ENCODE results near the gene TMEM89. TPM values are rescaled to one million over a fixed set of nuclear protein-coding genes. Genes with fewer than 3 reads are reported as not detected.
A peak's percentile ranks its signal among the peaks of the same experiment; 100 is the strongest.

Gene TMEM89
- total RNA-seq, 2 donors from 2014 or later: not detected

GRCh38 chr3:48619541-48620524, 1.7 kb downstream of the TMEM89 start:
- Mint-ChIP-seq H3K9me3 (peaks cover 3 to 5% of the 10 kb centered on the region in 2 donors), H3K4me3 (no peak overlapping the region), H3K36me3 (ENCODE audit: insufficient read depth in 2 of 2) (peaks cover 7 to 28% of the 10 kb centered on the region in 2 donors), H3K27ac (no peak overlapping the region), H3K27me3 (ENCODE audit: low read depth) (no peaks in the 10 kb centered on the region), H3K4me1 (ENCODE audit: low read depth) (peaks cover 18% of the 10 kb centered on the region)
- no peak for DNase-seq
- peak in 1 of 2 donors; percentile 11 for ATAC-seq (replicated peaks in 1 of 2)

DNA sequence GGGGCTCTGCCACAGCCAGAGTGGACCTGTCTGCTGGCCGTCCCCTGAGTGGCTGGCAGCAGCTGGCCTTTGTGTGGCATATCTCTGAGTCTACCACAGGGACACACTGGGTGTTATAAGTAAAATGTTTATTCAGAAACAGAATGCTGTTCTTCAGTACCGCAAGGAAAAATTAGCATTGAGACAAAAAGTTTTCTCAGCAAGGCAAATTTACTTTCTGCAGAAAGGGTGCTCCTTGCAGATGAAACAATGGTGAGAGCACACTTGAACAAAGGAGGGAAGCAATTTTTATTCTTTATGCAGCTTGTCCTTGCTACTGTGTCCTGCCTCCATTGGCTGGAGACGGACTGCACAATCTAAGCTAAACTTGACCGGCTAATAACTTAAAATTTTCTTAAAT, 4.0 kb downstream of the TMEM89 start:
- peaks cover 12 to 33% of the 10 kb centered on the region in 2 donors for H3K36me3 Mint-ChIP-seq (ENCODE audit: insufficient read depth in 2 of 2)

DNA sequence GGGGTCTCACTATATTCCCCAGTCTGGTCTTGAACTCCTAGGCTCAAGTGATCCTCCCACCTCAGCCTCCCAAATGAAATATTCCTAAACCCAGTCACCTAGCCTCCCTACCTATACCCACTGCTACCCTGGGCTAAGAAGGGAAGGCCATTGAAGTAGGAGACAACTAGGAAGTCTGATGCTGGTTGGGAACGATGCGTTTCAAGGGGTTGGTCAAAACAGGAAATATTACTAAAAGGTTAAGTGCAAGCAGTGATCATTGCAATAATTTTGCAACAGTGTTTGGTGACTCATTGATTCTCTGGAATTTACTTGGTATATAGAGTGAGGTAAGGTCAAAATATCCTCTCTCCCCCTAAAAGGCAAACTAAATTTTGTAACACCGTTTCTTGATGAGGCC, 7.5 kb downstream of the TMEM89 start:
- Mint-ChIP-seq H3K4me3 (peak overlapping the region; percentile 60 to 80), H3K4me1 (ENCODE audit: low read depth) (peaks cover 37% of the 10 kb centered on the region), H3K27ac (peak overlapping the region; percentile 98), H3K36me3 (ENCODE audit: insufficient read depth in 2 of 2) (peaks cover 15 to 27% of the 10 kb centered on the region in 2 donors), H3K9me3 (peaks cover 3 to 5% of the 10 kb centered on the region in 2 donors), H3K27me3 (ENCODE audit: low read depth) (no peaks in the 10 kb centered on the region)
- DNase-seq: peak; percentile 47 to 54
- peak; percentile 67 to 71 for ATAC-seq (replicated peaks in 1 of 2)

More for the DNA sequence above, 4.0 kb downstream of the TMEM89 start:
- ATAC-seq (replicated peaks in 1 of 2): no peak
- Mint-ChIP-seq H3K27ac (no peak overlapping the region), H3K4me1 (ENCODE audit: low read depth) (peaks cover 28% of the 10 kb centered on the region), H3K27me3 (ENCODE audit: low read depth) (no peaks in the 10 kb centered on the region), H3K9me3 (peaks cover 3 to 6% of the 10 kb centered on the region in 2 donors), H3K4me3 (no peak overlapping the region)
- no peak for DNase-seq

GRCh38 chr3:48612309-48612708, 9.3 kb downstream of the TMEM89 start:
- no peak overlapping the region for H3K4me3 Mint-ChIP-seq
- no peaks in the 10 kb centered on the region for H3K27me3 Mint-ChIP-seq (ENCODE audit: low read depth)
- peak overlapping the region; percentile 54 for H3K27ac Mint-ChIP-seq
- peaks cover 50% of the 10 kb centered on the region for H3K4me1 Mint-ChIP-seq (ENCODE audit: low read depth)
- DNase-seq (no peak), ATAC-seq (replicated peaks in 1 of 2) (no peak)
- peaks cover 15 to 27% of the 10 kb centered on the region in 2 donors for H3K36me3 Mint-ChIP-seq (ENCODE audit: insufficient read depth in 2 of 2)
- peaks cover 2 to 3% of the 10 kb centered on the region in 2 donors for H3K9me3 Mint-ChIP-seq

DNA sequence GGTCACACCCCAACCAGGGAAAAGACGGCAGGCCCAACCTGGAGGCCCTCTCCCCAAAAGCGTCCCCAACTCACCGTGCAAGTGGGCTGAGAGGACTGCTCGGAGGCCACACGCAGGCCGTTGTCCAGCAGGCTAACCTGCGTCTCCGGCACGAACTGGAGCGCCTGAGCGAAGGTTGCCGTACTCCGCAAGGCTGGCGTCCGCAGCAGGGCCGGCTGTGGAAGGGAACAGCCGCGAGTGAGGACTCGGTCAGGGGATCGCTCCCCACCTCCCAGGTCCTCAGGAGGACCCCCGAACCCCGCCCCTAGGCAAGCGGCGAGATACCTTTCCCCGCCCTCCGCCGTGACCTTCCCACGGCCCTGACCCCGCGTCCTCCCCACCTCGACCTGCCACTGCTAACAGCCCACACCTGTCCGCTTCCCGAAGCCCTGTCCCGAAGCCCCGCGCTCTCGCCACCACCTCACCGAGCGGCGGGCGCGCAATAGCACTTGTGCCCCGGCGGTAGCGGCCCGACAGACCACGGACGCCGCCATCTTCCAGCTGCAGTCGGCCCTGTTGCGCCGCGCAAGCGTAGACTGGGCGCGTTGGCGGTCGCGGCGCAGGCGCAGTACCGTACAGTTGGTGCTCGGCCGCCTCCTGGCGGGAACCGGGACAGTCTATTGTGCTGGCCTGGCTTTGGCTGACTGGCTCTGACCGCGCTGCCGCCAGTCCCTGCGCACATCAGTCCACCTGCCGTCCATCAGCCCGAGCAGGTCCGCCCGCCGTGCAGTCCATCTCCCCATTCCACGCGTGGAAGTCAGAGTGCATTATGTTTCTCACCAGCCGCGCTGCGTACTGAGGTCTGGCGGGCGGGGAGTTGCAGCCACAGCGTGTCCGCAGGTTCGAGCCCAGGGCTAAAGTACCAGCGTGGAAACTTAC, 12.2 kb downstream of the TMEM89 start, which contains the start of gene UQCRC1:
Gene UQCRC1 (minus strand): TSS at position 559 of the 918 bp plus-strand sequence. CDS start 26 bp downstream, at position 533.
- Mint-ChIP-seq H3K4me1 (ENCODE audit: low read depth) (peaks cover 42% of the 10 kb centered on the region), H3K9me3 (peaks cover 0 to 2% of the 10 kb centered on the region in 2 donors), H3K27ac (peak within 1 kb of the TSS; percentile 97), H3K27me3 (ENCODE audit: low read depth) (no peaks in the 10 kb centered on the region), H3K36me3 (ENCODE audit: insufficient read depth in 2 of 2) (peaks cover 13 to 18% of the 10 kb centered on the region in 2 donors), H3K4me3 (peak within 1 kb of the TSS; percentile 96 to 98)
- ATAC-seq (replicated peaks in 1 of 2) (peak; percentile 92 to 94), DNase-seq (peak; percentile 94 to 95)

DNA sequence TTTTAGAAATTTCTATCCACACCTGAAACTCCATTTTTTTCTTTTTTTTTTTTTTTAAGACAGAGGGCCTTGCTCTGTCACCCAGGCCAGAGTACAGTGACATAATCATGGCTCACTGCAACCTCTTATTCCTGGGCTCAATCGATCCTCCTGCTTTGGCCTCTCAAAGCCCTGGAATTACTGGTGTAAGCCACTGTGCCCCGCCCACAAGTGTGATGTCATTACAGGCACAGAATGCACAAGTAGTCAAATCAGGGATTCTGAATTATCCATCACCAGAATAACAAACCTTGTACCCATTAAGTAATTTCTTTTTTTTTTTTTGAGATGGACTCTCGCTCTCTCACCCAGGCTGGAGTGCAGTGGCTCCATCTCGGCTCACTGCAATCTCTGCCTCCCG, 14.1 kb downstream of the TMEM89 start:
- H3K4me1 Mint-ChIP-seq (ENCODE audit: low read depth): peaks cover 27% of the 10 kb centered on the region
- peak; percentile 21 for DNase-seq
- H3K36me3 Mint-ChIP-seq (ENCODE audit: insufficient read depth in 2 of 2): peaks cover 11 to 19% of the 10 kb centered on the region in 2 donors

DNA sequence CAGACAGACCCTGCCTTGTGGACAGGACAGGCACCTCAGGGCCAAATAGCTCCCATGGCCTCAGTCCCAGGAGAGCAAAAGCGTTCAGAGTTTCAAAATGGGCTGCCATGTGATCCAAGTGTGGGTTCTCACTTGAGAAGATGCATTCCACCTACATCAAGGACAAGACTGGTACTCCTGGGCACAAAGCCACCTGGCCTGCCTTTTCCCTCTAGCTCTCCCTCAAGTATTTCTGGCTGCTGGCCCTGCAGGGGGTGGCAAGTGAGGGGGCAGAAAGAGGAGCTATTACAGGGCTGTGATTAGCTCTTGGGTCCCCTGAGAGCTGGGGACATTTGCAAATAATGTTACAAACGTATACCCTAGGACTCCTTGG, 20.0 kb downstream of the TMEM89 start:
- peaks cover 6 to 16% of the 10 kb centered on the region in 2 donors for H3K36me3 Mint-ChIP-seq (ENCODE audit: insufficient read depth in 2 of 2)
- peaks cover 5% of the 10 kb centered on the region for H3K4me1 Mint-ChIP-seq (ENCODE audit: low read depth)
- H3K9me3 Mint-ChIP-seq: no peaks in the 10 kb centered on the region
- no peak for DNase-seq
- no peak overlapping the region for H3K27ac Mint-ChIP-seq
- no peaks in the 10 kb centered on the region for H3K27me3 Mint-ChIP-seq (ENCODE audit: low read depth)
- ATAC-seq (replicated peaks in 1 of 2): no peak
- H3K4me3 Mint-ChIP-seq: no peak overlapping the region

More for the DNA sequence above, 14.1 kb downstream of the TMEM89 start:
- H3K4me3 Mint-ChIP-seq: peak overlapping the region in 1 of 2 donors; percentile 22
- ATAC-seq (replicated peaks in 1 of 2): no peak
- peak overlapping the region; percentile 54 for H3K27ac Mint-ChIP-seq
- H3K27me3 Mint-ChIP-seq (ENCODE audit: low read depth): no peaks in the 10 kb centered on the region
- H3K9me3 Mint-ChIP-seq: no peaks in the 10 kb centered on the region

- no peak overlapping the region for H3K27ac Mint-ChIP-seq
- no peak overlapping the region for H3K4me3 Mint-ChIP-seq
- H3K4me1 Mint-ChIP-seq (ENCODE audit: low read depth): peaks cover 5% of the 10 kb centered on the region
- no peaks in the 10 kb centered on the region for H3K9me3 Mint-ChIP-seq
- peaks cover 4% of the 10 kb centered on the region for H3K27me3 Mint-ChIP-seq (ENCODE audit: low read depth)
- DNase-seq (no peak), ATAC-seq (replicated peaks in 1 of 2) (no peak)
- peaks cover 6 to 14% of the 10 kb centered on the region in 2 donors for H3K36me3 Mint-ChIP-seq (ENCODE audit: insufficient read depth in 2 of 2)
Measured at GRCh38 chr3:48600711-48601621, 20.6 kb downstream of the TMEM89 start.

GRCh38 chr3:48599509-48600285, 21.9 kb downstream of the TMEM89 start:
- Mint-ChIP-seq H3K36me3 (ENCODE audit: insufficient read depth in 2 of 2) (peaks cover 6 to 13% of the 10 kb centered on the region in 2 donors), H3K27me3 (ENCODE audit: low read depth) (peaks cover 6% of the 10 kb centered on the region), H3K4me3 (no peak overlapping the region), H3K9me3 (no peaks in the 10 kb centered on the region), H3K4me1 (ENCODE audit: low read depth) (peaks cover 4% of the 10 kb centered on the region), H3K27ac (no peak overlapping the region)
- no peak for DNase-seq
- ATAC-seq (replicated peaks in 1 of 2): no peak

DNA sequence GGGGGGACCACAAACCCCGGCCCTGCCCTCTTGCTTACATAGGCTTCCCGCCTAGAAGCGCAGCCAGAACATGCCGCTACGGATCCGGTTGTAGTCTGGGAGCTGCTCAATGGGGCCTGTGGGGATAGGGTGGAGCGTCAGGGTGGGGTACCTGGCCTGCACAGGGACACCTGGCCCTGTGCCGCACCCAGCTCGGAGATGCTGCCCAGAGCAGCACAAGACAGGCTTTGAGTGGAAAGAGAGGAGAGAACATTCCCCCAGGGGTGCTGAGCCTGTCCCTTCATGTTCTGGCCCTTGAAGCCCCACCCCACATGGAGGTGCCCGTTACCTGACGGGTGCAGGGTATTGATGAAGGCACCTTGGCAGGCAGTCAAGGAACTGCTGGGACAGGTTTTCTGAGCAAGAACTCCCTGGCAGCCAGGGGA, 22.5 kb downstream of the TMEM89 start:
- DNase-seq (no peak), ATAC-seq (replicated peaks in 1 of 2) (no peak)
- H3K36me3 Mint-ChIP-seq (ENCODE audit: insufficient read depth in 2 of 2): peaks cover 6 to 13% of the 10 kb centered on the region in 2 donors
- H3K9me3 Mint-ChIP-seq: no peaks in the 10 kb centered on the region
- no peak overlapping the region for H3K27ac Mint-ChIP-seq
- no peaks in the 10 kb centered on the region for H3K4me1 Mint-ChIP-seq (ENCODE audit: low read depth)
- no peak overlapping the region for H3K4me3 Mint-ChIP-seq
- peaks cover 12% of the 10 kb centered on the region for H3K27me3 Mint-ChIP-seq (ENCODE audit: low read depth)

DNA sequence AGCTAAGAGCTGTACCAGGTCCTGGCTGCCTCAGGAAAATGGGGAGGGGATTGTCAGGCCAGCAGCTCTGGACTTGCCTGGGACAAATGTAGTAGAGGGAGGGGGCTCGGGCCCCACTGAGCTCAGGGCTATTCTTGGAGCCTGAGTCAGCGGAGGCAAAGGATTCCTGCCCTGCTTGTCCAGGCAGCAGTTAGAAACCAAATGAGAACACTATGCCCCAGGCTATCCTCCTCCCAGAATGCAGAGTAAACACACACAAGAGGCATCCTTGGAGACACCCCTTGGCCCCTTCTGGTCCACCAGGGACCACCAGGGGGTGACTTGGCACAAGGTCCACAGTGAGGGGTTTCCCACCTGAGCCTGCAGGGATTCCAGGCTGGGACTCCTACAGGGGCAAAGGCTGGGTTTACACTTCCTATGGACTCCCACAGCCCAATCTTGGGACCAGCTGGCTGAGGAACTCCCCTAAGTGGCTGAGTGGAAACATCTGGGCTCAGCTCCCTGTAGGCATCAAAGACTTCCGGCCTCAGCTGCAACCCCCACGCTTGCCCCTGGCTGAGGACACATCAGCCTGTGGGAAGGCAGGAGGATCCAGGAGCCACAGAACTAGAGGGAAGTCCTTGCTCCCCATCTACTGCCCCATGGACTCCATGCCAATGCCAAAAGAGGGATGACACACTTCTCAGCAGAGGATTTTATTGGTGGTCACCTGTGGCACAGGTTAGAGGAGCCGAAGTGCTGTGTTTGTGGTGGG, 23.1 kb downstream of the TMEM89 start:
- H3K9me3 Mint-ChIP-seq: no peaks in the 10 kb centered on the region
- peaks cover 6 to 13% of the 10 kb centered on the region in 2 donors for H3K36me3 Mint-ChIP-seq (ENCODE audit: insufficient read depth in 2 of 2)

More for the DNA sequence above, 23.1 kb downstream of the TMEM89 start:
- H3K27me3 Mint-ChIP-seq (ENCODE audit: low read depth): peaks cover 18% of the 10 kb centered on the region
- no peak overlapping the region for H3K27ac Mint-ChIP-seq
- no peak overlapping the region for H3K4me3 Mint-ChIP-seq
- DNase-seq (no peak), ATAC-seq (replicated peaks in 1 of 2) (no peak)
- no peaks in the 10 kb centered on the region for H3K4me1 Mint-ChIP-seq (ENCODE audit: low read depth)
